Liver (tissue), 9 donors: ENCODE measurements around the gene NOD1. TPM values are rescaled to one million over a fixed set of nuclear protein-coding genes. Genes with fewer than 3 reads are reported as not detected.

Experiments used
- DNase-seq: peaks from one replicate; pipeline ENCODE4 v3.0.0-alpha.2; 2017; ENCODE audit warnings: low spot score
- H3K27ac ChIP-seq, 2 donors: one replicate each; pipeline ENCODE4 v1.7.0; 2013; ENCODE audit warnings: inconsistent platforms in 2 of 2, low read length in 2 of 2, control low read depth in 1 of 2, low read depth in 1 of 2, mild to moderate bottlenecking in 1 of 2
- H3K27me3 ChIP-seq, 4 donors: one replicate each; pipeline versions ENCODE4 v1.6.1 to v1.7.0; 2013; ENCODE audit warnings: low read length in 3 of 4, inconsistent platforms in 1 of 4, mild to moderate bottlenecking in 1 of 4, moderate library complexity in 1 of 4; ENCODE audit not compliant: control insufficient read depth in 4 of 4, insufficient read depth in 4 of 4
- H3K36me3 ChIP-seq, 4 donors: one replicate each; pipeline versions ENCODE4 v1.6.1 to v1.7.0; 2013; ENCODE audit warnings: low read length in 3 of 4, mild to moderate bottlenecking in 3 of 4, low read depth in 1 of 4, moderate library complexity in 1 of 4; ENCODE audit not compliant: control insufficient read depth in 4 of 4, insufficient read depth in 3 of 4
- H3K4me1 ChIP-seq, 4 donors: one replicate each; pipeline versions ENCODE4 v1.6.1 to v1.7.0; 2013; ENCODE audit warnings: low read length in 3 of 4, mild to moderate bottlenecking in 3 of 4, moderate library complexity in 1 of 4; ENCODE audit not compliant: control insufficient read depth in 4 of 4, insufficient read depth in 4 of 4
- H3K4me3 ChIP-seq, 3 donors: one replicate each; pipeline versions ENCODE4 v1.6.1 to v1.7.0; 2013; ENCODE audit warnings: low read length in 3 of 3, control low read depth in 1 of 3, low read depth in 1 of 3, mild to moderate bottlenecking in 1 of 3
- H3K9ac ChIP-seq, 2 donors: one replicate each; pipeline ENCODE4 v1.7.0; 2013; ENCODE audit warnings: low read length in 2 of 2, mild to moderate bottlenecking in 2 of 2, moderate library complexity in 2 of 2, control low read depth in 1 of 2, low read depth in 1 of 2
- H3K9me3 ChIP-seq, 4 donors: one replicate each; pipeline versions ENCODE4 v1.6.1 to v1.7.0; 2013; ENCODE audit warnings: low read length in 3 of 4; ENCODE audit not compliant: control insufficient read depth in 4 of 4
- CTCF ChIP-seq: fragments of 150-350 bp; IDR thresholded peaks from 2 replicates; pipeline ENCODE4 v1.5.1; 2017; ENCODE audit warnings: improper control_type of control experiment, low read depth, low read length; ENCODE audit not compliant: missing input control
- EGR1 ChIP-seq, 2 donors: IDR thresholded peaks; 2 replicates each; pipeline ENCODE4 v1.6.1; 2016 to 2018; ENCODE audit warnings: antibody characterized with exemption in 2 of 2, low read depth in 2 of 2
- FOXA2 ChIP-seq: IDR thresholded peaks from 2 replicates; pipeline ENCODE4 v1.6.1; 2016; ENCODE audit warnings: antibody characterized with exemption
- HNF4A ChIP-seq, 2 donors: conservative IDR thresholded peaks; 2 replicates each; pipeline ENCODE4 v1.6.1; 2016; ENCODE audit warnings: antibody characterized with exemption in 2 of 2, mild to moderate bottlenecking in 2 of 2
- REST ChIP-seq: IDR thresholded peaks from 2 replicates; pipeline ENCODE4 v1.6.1; 2016; ENCODE audit warnings: antibody characterized with exemption, mild to moderate bottlenecking
- RXRA ChIP-seq, 2 donors: IDR thresholded peaks; 2 replicates each; pipeline ENCODE4 v1.6.1; 2017 to 2018; ENCODE audit warnings: antibody characterized with exemption in 2 of 2, mild to moderate bottlenecking in 1 of 2
- TAF1 ChIP-seq: conservative IDR thresholded peaks from 2 replicates; pipeline ENCODE4 v1.6.1; 2016; ENCODE audit warnings: antibody characterized with exemption, mild to moderate bottlenecking
- WGBS: extraction: QIAGEN DNeasy Blood & Tissue Kit; methylation state at CpG from one replicate; pipeline ENCODE4 v1.1.7; 2013; 5-methylcytosine and 5-hydroxymethylcytosine counted together
- polyA plus RNA-seq, 2 donors: library from polyadenylated mRNA; stranded (reverse) in 1 of 2; unstranded in 1 of 2; fragments of 200-250 nt in 1 of 2; fragments of >200 nt in 1 of 2; fragmentation: Nextera tagmentation in 1 of 2; extraction: Ambion mirVana in 1 of 2; gene quantifications; one replicate each; pipeline versions ENCODE4 v1.2.1 to v1.2.3, GENCODE V29; 2013 to 2015
- total RNA-seq, 2 donors: library from RNA; depleted of rRNA; stranded (reverse); fragments of >200 nt; gene quantifications; one replicate each; pipeline ENCODE4 v1.2.3, GENCODE V29; 2014
- donor health status: healthy.
- donor health status: healthy.
- donor health status: healthy.
- donor health status: healthy.
- donor health status: healthy.

Gene NOD1
- total and polyA plus RNA-seq, 4 donors: 1.7 to 3.5 (median 2.0) TPM

GRCh38 chr7:30453921-30454320, 24.7 kb downstream of the NOD1 start:
- Histone ChIP-seq H3K27ac (no peak overlapping the region), H3K36me3 (peaks cover 0 to 4% (median 1%) of the 10 kb centered on the region in 4 donors), H3K27me3 (no peaks in the 10 kb centered on the region), H3K4me1 (peaks cover 0 to 10% (median 1%) of the 10 kb centered on the region in 4 donors), H3K4me3 (no peak overlapping the region), H3K9me3 (no peaks in the 10 kb centered on the region), H3K9ac (no peak overlapping the region)
- DNase-seq: no peak
- no peak for TF ChIP-seq REST
- TF ChIP-seq HNF4A (conservative IDR thresholded peaks at IDR 0.05): no peak
- TF ChIP-seq CTCF: no peak
- WGBS: 80% methylated on average over 3 of the region's 3 CpGs

GRCh38 chr7:30453016-30453415, 25.6 kb downstream of the NOD1 start:
- no peak overlapping the region for H3K4me3 ChIP-seq
- H3K27me3 ChIP-seq: no peaks in the 10 kb centered on the region
- H3K9ac ChIP-seq: no peak overlapping the region
- TF ChIP-seq RXRA (IDR thresholded peaks at IDR 0.05): no peak
- no peak for TF ChIP-seq FOXA2
- H3K27ac ChIP-seq: no peak overlapping the region
- WGBS: 93% methylated on average over 8 of the region's 8 CpGs
- no peaks in the 10 kb centered on the region for H3K9me3 ChIP-seq
- peaks cover 0 to 4% (median 1%) of the 10 kb centered on the region in 4 donors for H3K36me3 ChIP-seq
- DNase-seq: no peak
- peaks cover 0 to 14% (median 3%) of the 10 kb centered on the region in 4 donors for H3K4me1 ChIP-seq

GRCh38 chr7:30452280-30452930, 26.2 kb downstream of the NOD1 start:
- no peak overlapping the region for H3K27ac ChIP-seq
- WGBS: 85% methylated on average over 27 of the region's 27 CpGs
- no peak for DNase-seq

More at GRCh38 chr7:30452280-30452930, 26.2 kb downstream of the NOD1 start:
- H3K27me3 ChIP-seq: no peaks in the 10 kb centered on the region
- peaks cover 0 to 7% (median 1%) of the 10 kb centered on the region in 4 donors for H3K36me3 ChIP-seq
- TF ChIP-seq HNF4A (conservative IDR thresholded peaks at IDR 0.05) (no peak), EGR1 (IDR thresholded peaks at IDR 0.05; ENCODE audit: low read depth in 2 of 2) (no peak), TAF1 (no peak)
- H3K4me3 ChIP-seq: no peak overlapping the region
- no peak overlapping the region for H3K9ac ChIP-seq
- H3K4me1 ChIP-seq: peaks cover 0 to 14% (median 3%) of the 10 kb centered on the region in 4 donors
- H3K9me3 ChIP-seq: no peaks in the 10 kb centered on the region
